SJCRH30 (cell line): ENCODE measurements around the gene SETD2. TPM values are rescaled to one million over a fixed set of nuclear protein-coding genes. Genes with fewer than 3 reads are reported as not detected.
A peak's percentile ranks its signal among the peaks of the same experiment; 100 is the strongest.
"Not testable (repeated sequence)": the region's sequence is repeated elsewhere in the genome, so short reads cannot be mapped to it uniquely, and the experiment has no call there.

Source experiments
- DNase-seq, 2 experiments: peaks; one replicate each; pipeline ENCODE4 v3.0.0-alpha.2; 2015 to 2020
- H3K27ac ChIP-seq: fragments of 250-450 bp; sonication (Bioruptor Pico); 2 replicates; pipeline ENCODE4 v1.5.1; 2020; ENCODE audit warnings: mild to moderate bottlenecking, moderate library complexity
- H3K27me3 ChIP-seq: fragments of 250-450 bp; sonication (Bioruptor Pico); 2 replicates; pipeline ENCODE4 v1.5.1; 2020; ENCODE audit warnings: mild to moderate bottlenecking, moderate library complexity
- H3K36me3 ChIP-seq: fragments of 250-450 bp; sonication (Bioruptor Pico); 2 replicates; pipeline ENCODE4 v1.5.1; 2020; ENCODE audit warnings: mild to moderate bottlenecking, moderate library complexity
- H3K4me1 ChIP-seq: fragments of 250-450 bp; sonication (Bioruptor Pico); 2 replicates; pipeline ENCODE4 v1.5.1; 2020; ENCODE audit warnings: mild to moderate bottlenecking, moderate library complexity
- H3K4me3 ChIP-seq: fragments of 250-450 bp; sonication (Bioruptor Pico); 2 replicates; pipeline ENCODE4 v1.5.1; 2020; ENCODE audit warnings: mild to moderate bottlenecking, moderate library complexity
- H3K9me3 ChIP-seq: fragments of 250-450 bp; sonication (Bioruptor Pico); replicated peaks from 2 replicates; pipeline ENCODE4 v1.5.1; 2020; ENCODE audit warnings: mild to moderate bottlenecking, moderate library complexity
- total RNA-seq: library from RNA; depleted of rRNA; stranded (reverse); fragments of >200 nt; shearing (Covaris generic); gene quantifications from 2 replicates; pipeline ENCODE4 v1.2.3, GENCODE V29; 2014

SETD2 gene
- total RNA-seq, 1 experiment from 2014 or later, result 38.5 TPM

GRCh38 chr3:47056705-47057104, 107.2 kb downstream of the SETD2 start:
- DNase-seq, result no peak
- H3K9me3 ChIP-seq, result no peaks in the 10 kb centered on the region
- H3K36me3 ChIP-seq, result peaks cover 12% of the 10 kb centered on the region; the same call in 1 of the 2 replicates
- no peaks in the 10 kb centered on the region for H3K27me3 ChIP-seq
- H3K27ac ChIP-seq, result no peak overlapping the region
- no peaks in the 10 kb centered on the region for H3K4me1 ChIP-seq
- H3K4me3 ChIP-seq, result no peak overlapping the region

DNA sequence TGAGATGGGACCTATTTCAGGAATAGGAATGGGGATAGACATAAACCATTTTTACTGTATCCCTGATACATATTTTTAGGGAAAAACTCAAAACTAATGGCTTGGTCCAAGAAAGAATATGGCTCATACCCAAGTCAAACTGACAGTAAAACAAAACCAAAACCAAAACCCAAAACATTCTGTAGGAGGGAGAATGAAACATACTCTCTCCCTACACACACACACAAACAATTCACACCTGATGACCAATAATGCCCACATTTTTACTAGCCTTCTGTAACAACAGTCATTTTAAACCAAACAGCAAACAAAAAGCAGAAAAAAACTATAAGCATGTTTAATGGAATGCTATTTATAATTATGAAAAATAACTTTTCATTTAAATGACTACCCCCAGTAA, 109.5 kb downstream of the SETD2 start:
- no peaks in the 10 kb centered on the region for H3K9me3 ChIP-seq
- no peak overlapping the region for H3K4me3 ChIP-seq
- peaks cover 7% of the 10 kb centered on the region; the same call in 1 of the 2 replicates for H3K36me3 ChIP-seq
- H3K27me3 ChIP-seq, result no peaks in the 10 kb centered on the region
- no peak for DNase-seq
- no peak overlapping the region for H3K27ac ChIP-seq
- H3K4me1 ChIP-seq, result no peaks in the 10 kb centered on the region

DNA sequence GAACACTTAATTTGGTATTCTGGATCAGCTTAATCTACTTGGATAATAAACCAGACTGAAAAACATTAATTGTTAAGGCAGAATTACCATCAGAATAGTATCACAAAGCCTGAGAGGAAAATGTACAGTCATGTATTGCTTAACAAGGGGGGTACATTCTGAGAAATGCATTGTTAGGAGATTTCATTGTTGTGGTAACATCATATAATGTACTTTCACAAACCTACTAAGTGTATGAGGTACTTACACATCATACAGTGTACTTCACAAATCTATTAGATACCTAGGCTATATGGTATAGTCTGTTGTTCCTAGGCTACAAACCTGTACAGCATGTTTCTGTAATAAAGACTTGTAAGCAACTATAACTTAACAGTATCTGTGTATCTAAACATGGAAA, 116.2 kb downstream of the SETD2 start:
- no peak for DNase-seq
- no peak overlapping the region for H3K4me3 ChIP-seq
- peaks cover 11% of the 10 kb centered on the region for H3K36me3 ChIP-seq
- no peaks in the 10 kb centered on the region for H3K4me1 ChIP-seq
- no peaks in the 10 kb centered on the region for H3K9me3 ChIP-seq
- H3K27me3 ChIP-seq, result no peaks in the 10 kb centered on the region
- H3K27ac ChIP-seq, result no peak overlapping the region

DNA sequence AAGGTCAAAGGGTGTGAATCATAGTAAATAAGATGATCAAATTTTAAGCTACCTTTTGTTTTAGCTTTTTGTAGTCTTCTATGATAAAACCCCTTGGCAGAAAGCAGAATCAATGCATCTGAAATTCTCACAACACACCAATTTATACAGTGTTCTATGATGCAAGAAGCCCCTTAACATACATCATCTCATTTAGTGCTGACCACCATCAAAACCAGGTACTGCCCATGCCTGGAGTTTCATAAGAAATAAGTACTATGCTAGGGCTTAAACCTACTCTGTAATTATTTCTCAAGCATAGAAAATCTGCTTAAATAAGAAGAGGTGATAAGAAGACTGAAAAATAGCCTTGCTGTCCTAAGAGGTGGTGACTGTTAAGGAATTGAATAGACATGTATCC, 116.8 kb downstream of the SETD2 start:
- H3K27ac ChIP-seq, result no peak overlapping the region
- DNase-seq, result no peak
- no peaks in the 10 kb centered on the region for H3K9me3 ChIP-seq
- H3K4me3 ChIP-seq, result no peak overlapping the region
- no peaks in the 10 kb centered on the region for H3K4me1 ChIP-seq
- no peaks in the 10 kb centered on the region for H3K27me3 ChIP-seq
- peaks cover 15% of the 10 kb centered on the region for H3K36me3 ChIP-seq

DNA sequence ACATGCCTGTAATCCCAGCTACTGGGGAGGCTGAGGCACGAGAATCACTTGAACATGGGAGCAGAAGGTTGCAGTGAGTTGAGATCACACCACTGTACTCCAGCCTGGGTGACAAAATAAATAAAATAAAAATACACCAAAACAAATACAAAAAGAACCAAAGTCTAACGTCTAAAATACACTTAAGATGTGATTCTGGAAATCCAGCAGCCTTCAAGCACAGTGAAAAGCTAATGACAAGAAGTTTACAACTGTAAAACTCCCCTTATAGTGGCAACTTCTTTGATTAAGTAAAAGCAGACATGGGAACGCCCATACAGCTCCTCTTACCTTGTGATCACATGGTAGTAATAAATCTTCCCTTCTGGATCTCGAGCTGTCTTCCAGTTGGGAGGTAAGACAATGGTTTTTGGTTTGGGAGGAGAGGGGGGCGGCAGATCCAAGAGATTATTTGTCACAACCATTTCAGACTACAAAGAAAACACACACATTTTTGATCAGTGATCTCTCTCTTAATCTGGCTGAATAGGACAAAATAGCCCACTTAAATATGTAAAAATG, 121.6 kb downstream of the SETD2 start:
- Histone ChIP-seq H3K4me3 (no peak overlapping the region), H3K9me3 (no peaks in the 10 kb centered on the region), H3K27ac (no peak overlapping the region), H3K36me3 (peaks cover 43% of the 10 kb centered on the region), H3K27me3 (no peaks in the 10 kb centered on the region), H3K4me1 (no peaks in the 10 kb centered on the region)
- no peak for DNase-seq

GRCh38 chr3:47041114-47041513, 122.8 kb downstream of the SETD2 start:
- no peaks in the 10 kb centered on the region for H3K27me3 ChIP-seq
- H3K36me3 ChIP-seq, result peaks cover 44% of the 10 kb centered on the region
- no peak for DNase-seq
- no peaks in the 10 kb centered on the region for H3K9me3 ChIP-seq
- no peak overlapping the region for H3K4me3 ChIP-seq
- H3K4me1 ChIP-seq, result peaks cover 1% of the 10 kb centered on the region; the same call in 1 of the 2 replicates
- H3K27ac ChIP-seq, result no peak overlapping the region

GRCh38 chr3:47037302-47037701, 126.6 kb downstream of the SETD2 start:
- H3K4me3 ChIP-seq, H3K9me3 ChIP-seq, H3K4me1 ChIP-seq, H3K27me3 ChIP-seq, H3K27ac ChIP-seq, DNase-seq: not testable (repeated sequence)
- H3K36me3 ChIP-seq, result peaks cover 42% of the 10 kb centered on the region

DNA sequence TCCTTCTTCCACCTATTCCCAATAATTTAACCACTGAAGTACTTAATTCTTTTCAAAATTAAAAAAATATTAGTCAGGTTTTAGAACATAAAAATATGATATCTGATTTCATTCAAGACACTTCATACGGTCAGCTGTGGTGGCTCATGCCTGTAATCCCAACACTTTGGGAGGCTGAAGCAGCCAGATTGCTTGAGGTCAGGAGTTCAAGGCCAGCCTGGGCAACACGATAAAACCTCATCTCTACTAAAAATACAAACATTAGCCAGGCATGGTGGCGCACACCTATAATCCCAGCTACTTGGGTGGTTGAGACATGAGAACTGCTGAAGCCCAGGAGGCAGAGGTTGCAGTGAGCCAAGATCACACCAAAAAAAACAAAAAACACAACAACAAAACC, 127.8 kb downstream of the SETD2 start:
- H3K36me3 ChIP-seq, result peaks cover 36% of the 10 kb centered on the region
- H3K27ac ChIP-seq, result no peak overlapping the region
- peaks cover 5% of the 10 kb centered on the region; the same call in 1 of the 2 replicates for H3K4me1 ChIP-seq
- H3K27me3 ChIP-seq, result no peaks in the 10 kb centered on the region
- no peak for DNase-seq
- H3K4me3 ChIP-seq, result no peak overlapping the region
- no peaks in the 10 kb centered on the region for H3K9me3 ChIP-seq

DNA sequence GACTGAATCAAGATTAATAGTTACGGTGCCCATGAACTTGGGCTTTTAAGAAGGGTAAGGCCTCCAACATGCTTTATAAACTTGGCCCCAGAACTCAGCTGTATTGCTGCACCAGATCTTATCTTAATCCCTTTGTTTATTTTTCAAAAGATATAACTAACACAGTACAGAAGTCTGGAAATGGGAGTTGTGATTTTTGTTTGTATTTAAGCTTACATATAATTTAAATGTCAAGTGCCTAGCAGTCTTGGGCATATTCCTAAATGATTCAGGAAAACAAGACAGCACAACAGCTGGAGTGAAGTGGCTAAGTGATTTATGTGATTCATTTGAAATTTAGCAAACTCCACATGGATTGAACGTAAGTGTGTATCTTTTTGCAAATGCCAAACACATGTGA, 128.3 kb downstream of the SETD2 start:
- H3K9me3 ChIP-seq, result no peaks in the 10 kb centered on the region
- no peaks in the 10 kb centered on the region for H3K27me3 ChIP-seq
- H3K4me1 ChIP-seq, result peaks cover 5% of the 10 kb centered on the region; the same call in 1 of the 2 replicates
- H3K4me3 ChIP-seq, result no peak overlapping the region
- no peak overlapping the region for H3K27ac ChIP-seq
- H3K36me3 ChIP-seq, result peaks cover 31% of the 10 kb centered on the region
- DNase-seq, result peak in 1 of 2 experiments; percentile 40

GRCh38 chr3:47034868-47035489, 128.9 kb downstream of the SETD2 start:
- Histone ChIP-seq H3K36me3 (peaks cover 25% of the 10 kb centered on the region), H3K27ac (no peak overlapping the region), H3K4me1 (peaks cover 5% of the 10 kb centered on the region; the same call in 1 of the 2 replicates), H3K4me3 (no peak overlapping the region), H3K9me3 (no peaks in the 10 kb centered on the region), H3K27me3 (no peaks in the 10 kb centered on the region)
- DNase-seq, result peak; percentile 55 to 74

GRCh38 chr3:47031041-47031440, 132.9 kb downstream of the SETD2 start:
- H3K27me3 ChIP-seq, DNase-seq, H3K9me3 ChIP-seq, H3K27ac ChIP-seq, H3K36me3 ChIP-seq, H3K4me1 ChIP-seq, H3K4me3 ChIP-seq: not testable (repeated sequence)

- no peak overlapping the region for H3K27ac ChIP-seq
- DNase-seq, result no peak
- no peaks in the 10 kb centered on the region for H3K9me3 ChIP-seq
- H3K36me3 ChIP-seq, result no peaks in the 10 kb centered on the region; the same call in 1 of the 2 replicates
- no peaks in the 10 kb centered on the region for H3K27me3 ChIP-seq
- no peak overlapping the region for H3K4me3 ChIP-seq
- no peaks in the 10 kb centered on the region for H3K4me1 ChIP-seq
Measured at GRCh38 chr3:47028667-47029066, 135.2 kb downstream of the SETD2 start.

- Histone ChIP-seq H3K4me1 (no peaks in the 10 kb centered on the region), H3K27ac (no peak overlapping the region), H3K9me3 (no peaks in the 10 kb centered on the region), H3K27me3 (no peaks in the 10 kb centered on the region), H3K36me3 (no peaks in the 10 kb centered on the region; the same call in 1 of the 2 replicates), H3K4me3 (no peak overlapping the region)
- DNase-seq, result no peak
Measured at GRCh38 chr3:47028146-47028545, 135.8 kb downstream of the SETD2 start.

GRCh38 chr3:47026432-47026831, 137.5 kb downstream of the SETD2 start:
- not testable (repeated sequence) for H3K4me3 ChIP-seq, H3K9me3 ChIP-seq, H3K27me3 ChIP-seq, H3K27ac ChIP-seq, H3K36me3 ChIP-seq, DNase-seq, H3K4me1 ChIP-seq

- H3K4me3 ChIP-seq, result no peak overlapping the region
- no peak for DNase-seq
Measured at GRCh38 chr3:47024932-47025331, 139.0 kb downstream of the SETD2 start.

GRCh38 chr3:47022641-47023071, 141.3 kb downstream of the SETD2 start:
- Histone ChIP-seq H3K36me3 (peaks cover 10% of the 10 kb centered on the region; the same call in 1 of the 2 replicates), H3K4me1 (peaks cover 17% of the 10 kb centered on the region), H3K27ac (no peak overlapping the region), H3K9me3 (no peaks in the 10 kb centered on the region), H3K4me3 (no peak overlapping the region), H3K27me3 (no peaks in the 10 kb centered on the region)
- no peak for DNase-seq

More at GRCh38 chr3:47024932-47025331, 139.0 kb downstream of the SETD2 start:
- Histone ChIP-seq H3K36me3 (peaks cover under 1% of the 10 kb centered on the region; the same call in 1 of the 2 replicates), H3K4me1 (no peaks in the 10 kb centered on the region), H3K27me3 (no peaks in the 10 kb centered on the region), H3K9me3 (no peaks in the 10 kb centered on the region), H3K27ac (no peak overlapping the region)
